K562 (cell line): Measurements from ENCODE around the gene TAF8. TPM values are rescaled to one million over a fixed set of nuclear protein-coding genes. Genes with fewer than 3 reads are reported as not detected.

Experiments used
- AFF4 ChIP-seq: sonication (generic); formaldehyde crosslinking; IDR thresholded peaks from 2 replicates; pipeline ENCODE4 v1.8.0; 2023; ENCODE audit warnings: mild to moderate bottlenecking, missing genetic modification reagents
- BRD9 ChIP-seq: fragments of 450-650 bp; IDR thresholded peaks from 2 replicates; pipeline ENCODE4 v1.6.1; 2018; ENCODE audit warnings: low read depth; ENCODE audit not compliant: partially characterized antibody
- CHD2 ChIP-seq: IDR thresholded peaks from 2 replicates; pipeline ENCODE4 v1.6.1; 2011; ENCODE audit warnings: low read depth, low read length
- ETV5 ChIP-seq: sonication (generic); formaldehyde crosslinking; IDR thresholded peaks from 2 replicates; pipeline ENCODE4 v1.4.0; 2020; ENCODE audit warnings: low read depth, mild to moderate bottlenecking, missing genetic modification reagents
- GATA2 ChIP-seq: sonication (generic); formaldehyde crosslinking; IDR thresholded peaks from 2 replicates; pipeline ENCODE4 v1.4.0; 2020; ENCODE audit warnings: mild to moderate bottlenecking, missing genetic modification reagents
- GATAD2A ChIP-seq: fragments of 450-650 bp; IDR thresholded peaks from 2 replicates; pipeline ENCODE4 v1.6.1; 2017
- HMG20B ChIP-seq: fragments of 250-450 bp; sonication (Bioruptor Pico); IDR thresholded peaks from 2 replicates; pipeline ENCODE4 v1.5.0; 2021; ENCODE audit warnings: mild to moderate bottlenecking
- LEF1 ChIP-seq: fragments of 450-650 bp; IDR thresholded peaks from 2 replicates; pipeline ENCODE4 v1.6.1; 2016; ENCODE audit warnings: mild to moderate bottlenecking
- MCM5 ChIP-seq: fragments of 450-650 bp; IDR thresholded peaks from 2 replicates; pipeline ENCODE4 v1.6.1; 2016; ENCODE audit warnings: low read depth
- NFRKB ChIP-seq: fragments of 450-650 bp; IDR thresholded peaks from 2 replicates; pipeline ENCODE4 v1.6.1; 2016; ENCODE audit warnings: low read depth
- NR1H2 ChIP-seq: sonication (generic); formaldehyde crosslinking; IDR thresholded peaks from 2 replicates; pipeline ENCODE4 v1.4.0; 2020; ENCODE audit warnings: mild to moderate bottlenecking, missing genetic modification reagents
- NR2C2 ChIP-seq, 2 experiments: fragments of 200-800 bp in 1 of 2; sonication (Bioruptor generic) in 1 of 2; sonication (generic) in 1 of 2; formaldehyde crosslinking in 1 of 2; IDR thresholded peaks; 2 replicates each; pipeline versions ENCODE4 v1.6.1 to v1.8.0; 2016 to 2022; ENCODE audit warnings: mild to moderate bottlenecking in 1 of 2, missing compliant biosample characterization in 1 of 2, missing genetic modification characterization in 1 of 2, missing genetic modification reagents in 1 of 2
- PURB ChIP-seq: sonication (generic); formaldehyde crosslinking; IDR thresholded peaks from 2 replicates; pipeline ENCODE4 v1.9.0; 2021; ENCODE audit warnings: low read depth, mild to moderate bottlenecking, missing genetic modification reagents
- RB1 ChIP-seq: fragments of 450-650 bp; IDR thresholded peaks from 2 replicates; pipeline ENCODE4 v1.6.1; 2017; ENCODE audit warnings: low read depth, mild to moderate bottlenecking
- SMC3 ChIP-seq: conservative IDR thresholded peaks from 2 replicates; pipeline ENCODE4 v1.6.1; 2011; ENCODE audit warnings: low read depth, low read length, improper control_type of control experiment; ENCODE audit not compliant: insufficient read depth
- TAF7 ChIP-seq: fragments of 450-650 bp; IDR thresholded peaks from 2 replicates; pipeline ENCODE4 v1.6.1; 2016; ENCODE audit warnings: missing genetic modification characterization, missing compliant biosample characterization
- ZBTB17 ChIP-seq: fragments of 450-650 bp; formaldehyde crosslinking; IDR thresholded peaks from 2 replicates; pipeline ENCODE4 v1.4.0; 2020; ENCODE audit warnings: mild to moderate bottlenecking
- ZNF274 ChIP-seq: IDR thresholded peaks from 2 replicates; pipeline ENCODE4 v1.6.1; 2011; ENCODE audit warnings: low read depth, mild to moderate bottlenecking, low read length, moderate library complexity, borderline replicate concordance
- ZNF3 ChIP-seq: fragments of 250-450 bp; sonication (Bioruptor Pico); IDR thresholded peaks from 2 replicates; pipeline ENCODE4 v1.5.0; 2021; ENCODE audit warnings: mild to moderate bottlenecking, moderate library complexity
- ZNF668 ChIP-seq: fragments of 250-450 bp; sonication (Bioruptor Pico); IDR thresholded peaks from 2 replicates; pipeline ENCODE4 v1.8.0; 2022; ENCODE audit warnings: mild to moderate bottlenecking, inconsistent platforms
- ZNF77 ChIP-seq: fragments of 250-450 bp; sonication (Bioruptor Pico); IDR thresholded peaks from 2 replicates; pipeline ENCODE4 v1.5.0; 2020
- polyA plus RNA-seq, 8 experiments: library from polyadenylated mRNA; depleted of rRNA in 4 of 8; stranded (reverse) in 5 of 8; unstranded in 3 of 8; fragments of >200 nt; fragmentation: Nextera tagmentation in 2 of 8; fragmentation: Illumina TruSeq in 1 of 8; extraction: Ambion mirVana in 2 of 8; extraction: Trizol in 1 of 8; gene quantifications; 2 replicates each; pipeline versions ENCODE4 v1.2.1 to v1.2.3, GENCODE V29; 2011 to 2014; ENCODE audit warnings: inconsistent platforms in 1 of 8, missing spikeins in 1 of 8
- total RNA-seq, 7 experiments: library from RNA; depleted of rRNA in 6 of 7; stranded (reverse); fragments of >200 nt in 6 of 7; fragmentation: Illumina TruSeq in 2 of 7; extraction: Trizol in 2 of 7; gene quantifications; 2 replicates each; pipeline versions ENCODE4 v1.2.1 to v1.2.3, GENCODE V29; 2011 to 2021; ENCODE audit warnings: low replicate concordance in 1 of 7
- TF ChIP-seq, protein P1 (sequence below), 2 experiments: fragments of 450-650 bp in 1 of 2; IDR thresholded peaks; 2 replicates each; pipeline ENCODE4 v1.6.1; 2011 to 2017; ENCODE audit warnings: low read depth in 2 of 2, antibody characterized with exemption in 1 of 2, borderline replicate concordance in 1 of 2, low read length in 1 of 2, mild to moderate bottlenecking in 1 of 2, mixed read lengths in 1 of 2; ENCODE audit not compliant: control insufficient read depth in 1 of 2

The TAF8 gene
- total and polyA plus RNA-seq, 9 of the 15 experiments (the other 6 are each of a cell fraction or from before 2014, with no cell fraction given) = 29.4 to 84.0 (median 52.6) TPM

DNA sequence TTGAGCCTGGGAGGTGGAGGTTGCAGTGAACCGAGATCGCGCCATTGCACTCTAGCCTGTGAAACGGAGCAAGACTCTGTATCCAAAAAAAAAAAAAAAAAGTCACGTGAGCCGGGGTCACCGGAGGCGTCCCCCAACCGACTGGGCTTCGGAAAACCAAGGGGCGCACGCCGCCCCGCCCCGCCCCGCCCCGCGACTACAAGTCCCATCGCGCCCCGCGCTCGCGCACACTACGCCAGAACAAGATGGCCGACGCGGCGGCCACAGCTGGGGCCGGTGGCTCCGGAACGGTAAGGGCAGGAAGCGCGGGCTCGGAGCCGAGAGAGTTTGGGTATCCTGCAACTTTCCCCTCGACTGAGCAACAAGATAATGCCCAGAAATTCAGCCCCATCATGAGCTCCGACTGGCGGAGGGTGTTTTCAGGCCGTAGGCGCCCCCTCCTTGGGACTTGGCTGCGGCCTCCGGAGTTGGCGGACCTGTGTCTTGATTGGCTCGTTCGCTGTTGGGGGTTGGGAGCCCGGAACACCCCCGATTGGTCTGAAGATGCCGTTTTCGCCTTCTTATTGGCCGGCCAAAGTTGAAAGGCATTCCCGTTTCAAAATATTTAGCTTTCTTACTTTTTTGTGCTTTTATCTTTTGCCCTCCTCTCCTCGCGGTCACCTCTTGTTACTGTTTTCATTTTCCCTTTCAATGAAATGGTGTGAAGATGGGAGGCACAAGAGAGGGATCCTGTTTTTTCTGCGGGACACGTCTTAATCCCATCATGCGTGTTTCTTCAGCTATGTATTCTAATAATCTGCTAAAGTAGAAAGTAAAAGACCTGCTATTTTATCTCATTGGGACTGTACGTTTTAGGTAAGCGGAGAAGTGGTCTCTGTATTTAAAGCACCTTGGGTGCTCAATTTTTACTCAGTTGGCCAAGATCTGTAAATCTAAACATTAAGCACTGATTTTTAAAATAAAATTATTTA, at the start of gene TAF8 (continued):
- TF ChIP-seq ZBTB17 (CRISPR knock-in tag) (peak; percentile 77; the same call in 1 of the 2 replicates), NFRKB (peak; percentile 98), NR2C2 (CRISPR knock-in tag; IDR thresholded peaks at IDR 0.05) (0 out of 2 replicates have a peak, but pooled peaks have one; percentile 24), NR2C2 (tag; IDR thresholded peaks at IDR 0.05) (peak; percentile 91), RB1 (peak; percentile 76; the same call in 1 of the 2 replicates), GATAD2A (peak; percentile 30; the same call in 1 of the 2 replicates), LEF1 (peak; percentile 83), MCM5 (no peak), NR1H2 (CRISPR knock-in tag) (no peak), CHD2 (peak; percentile 81), ZNF3 (CRISPR knock-in tag) (no peak), AFF4 (no peak; the same call in 1 of the 2 replicates), ZNF274 (no peak), ZNF77 (CRISPR knock-in tag) (no peak), TAF7 (peak; percentile 98), SMC3 (no peak; the same call in 1 of the 2 replicates), HMG20B (CRISPR knock-in tag) (no peak), ETV5 (CRISPR knock-in tag) (peak; percentile 63; the same call in 1 of the 2 replicates), GATA2 (CRISPR knock-in tag) (no peak), BRD9 (peak; percentile 29), ZNF668 (CRISPR knock-in tag) (no peak; the same call in 1 of the 2 replicates), PURB (CRISPR knock-in tag) (no peak)
- TF ChIP-seq, protein P1, sequence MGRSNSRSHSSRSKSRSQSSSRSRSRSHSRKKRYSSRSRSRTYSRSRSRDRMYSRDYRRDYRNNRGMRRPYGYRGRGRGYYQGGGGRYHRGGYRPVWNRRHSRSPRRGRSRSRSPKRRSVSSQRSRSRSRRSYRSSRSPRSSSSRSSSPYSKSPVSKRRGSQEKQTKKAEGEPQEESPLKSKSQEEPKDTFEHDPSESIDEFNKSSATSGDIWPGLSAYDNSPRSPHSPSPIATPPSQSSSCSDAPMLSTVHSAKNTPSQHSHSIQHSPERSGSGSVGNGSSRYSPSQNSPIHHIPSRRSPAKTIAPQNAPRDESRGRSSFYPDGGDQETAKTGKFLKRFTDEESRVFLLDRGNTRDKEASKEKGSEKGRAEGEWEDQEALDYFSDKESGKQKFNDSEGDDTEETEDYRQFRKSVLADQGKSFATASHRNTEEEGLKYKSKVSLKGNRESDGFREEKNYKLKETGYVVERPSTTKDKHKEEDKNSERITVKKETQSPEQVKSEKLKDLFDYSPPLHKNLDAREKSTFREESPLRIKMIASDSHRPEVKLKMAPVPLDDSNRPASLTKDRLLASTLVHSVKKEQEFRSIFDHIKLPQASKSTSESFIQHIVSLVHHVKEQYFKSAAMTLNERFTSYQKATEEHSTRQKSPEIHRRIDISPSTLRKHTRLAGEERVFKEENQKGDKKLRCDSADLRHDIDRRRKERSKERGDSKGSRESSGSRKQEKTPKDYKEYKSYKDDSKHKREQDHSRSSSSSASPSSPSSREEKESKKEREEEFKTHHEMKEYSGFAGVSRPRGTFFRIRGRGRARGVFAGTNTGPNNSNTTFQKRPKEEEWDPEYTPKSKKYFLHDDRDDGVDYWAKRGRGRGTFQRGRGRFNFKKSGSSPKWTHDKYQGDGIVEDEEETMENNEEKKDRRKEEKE (IDR thresholded peaks at IDR 0.05; ENCODE audit: borderline replicate concordance in 1 of 2, control insufficient read depth in 1 of 2, low read depth in 2 of 2, low read length in 1 of 2) = peak in 1 of 2 experiments; percentile 64; a peak in 1 of 4 replicates
